ENCODE measurements around the gene PSPC1. TPM values are rescaled to one million over a fixed set of nuclear protein-coding genes. Genes with fewer than 3 reads are reported as not detected.

The PSPC1 gene
- polyA plus RNA-seq, 1 donor from 2014 or later, result 166 TPM

DNA sequence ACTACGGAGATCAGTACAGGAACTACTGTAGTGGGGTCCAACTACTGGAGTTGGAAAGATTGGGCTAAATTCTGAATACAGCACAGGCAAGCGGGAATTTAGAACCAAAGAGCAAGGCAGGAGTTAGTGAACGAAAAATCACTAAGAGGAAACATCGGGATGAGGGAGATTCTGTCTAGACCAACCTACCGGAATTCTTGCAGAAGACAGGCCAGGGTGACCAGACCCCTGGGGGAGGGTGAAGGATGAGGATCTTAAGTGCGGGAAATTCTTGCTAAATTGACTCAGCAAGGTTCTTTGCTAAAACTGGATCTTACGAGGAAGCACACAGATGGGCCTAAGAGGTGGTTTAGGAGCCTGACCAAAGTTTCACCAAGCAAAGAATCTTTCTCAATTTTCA, 13.2 kb upstream of the PSPC1 start:
- H3F3A ChIP-seq (ENCODE audit: insufficient read depth, low read length, poor library complexity, severe bottlenecking), result no peaks in the 10 kb centered on the region
- H3K9me3 ChIP-seq (ENCODE audit: low read length), result no peaks in the 10 kb centered on the region
- no peaks in the 10 kb centered on the region for H3K27me3 ChIP-seq (ENCODE audit: insufficient read depth, low read depth, low read length)
- H3K27ac ChIP-seq (ENCODE audit: low read length), result no peak overlapping the region
- no peaks in the 10 kb centered on the region for H3K36me3 ChIP-seq (ENCODE audit: insufficient read depth, low read length)
- H3K9ac ChIP-seq (ENCODE audit: low read length), result no peak overlapping the region
- no peaks in the 10 kb centered on the region for H3K79me2 ChIP-seq (replicated peaks; ENCODE audit: insufficient read depth, low read length)
- no peak overlapping the region for H3K4me2 ChIP-seq (ENCODE audit: low read length)
- no peak overlapping the region for H3K4me3 ChIP-seq (ENCODE audit: low read length)
- no peak overlapping the region for H2AFZ ChIP-seq (ENCODE audit: low read depth, low read length)
- TF ChIP-seq, protein P1, sequence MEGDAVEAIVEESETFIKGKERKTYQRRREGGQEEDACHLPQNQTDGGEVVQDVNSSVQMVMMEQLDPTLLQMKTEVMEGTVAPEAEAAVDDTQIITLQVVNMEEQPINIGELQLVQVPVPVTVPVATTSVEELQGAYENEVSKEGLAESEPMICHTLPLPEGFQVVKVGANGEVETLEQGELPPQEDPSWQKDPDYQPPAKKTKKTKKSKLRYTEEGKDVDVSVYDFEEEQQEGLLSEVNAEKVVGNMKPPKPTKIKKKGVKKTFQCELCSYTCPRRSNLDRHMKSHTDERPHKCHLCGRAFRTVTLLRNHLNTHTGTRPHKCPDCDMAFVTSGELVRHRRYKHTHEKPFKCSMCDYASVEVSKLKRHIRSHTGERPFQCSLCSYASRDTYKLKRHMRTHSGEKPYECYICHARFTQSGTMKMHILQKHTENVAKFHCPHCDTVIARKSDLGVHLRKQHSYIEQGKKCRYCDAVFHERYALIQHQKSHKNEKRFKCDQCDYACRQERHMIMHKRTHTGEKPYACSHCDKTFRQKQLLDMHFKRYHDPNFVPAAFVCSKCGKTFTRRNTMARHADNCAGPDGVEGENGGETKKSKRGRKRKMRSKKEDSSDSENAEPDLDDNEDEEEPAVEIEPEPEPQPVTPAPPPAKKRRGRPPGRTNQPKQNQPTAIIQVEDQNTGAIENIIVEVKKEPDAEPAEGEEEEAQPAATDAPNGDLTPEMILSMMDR (IDR thresholded peaks at IDR 0.05; ENCODE audit: poor library complexity, severe bottlenecking), result no peak
- TF ChIP-seq EZH2 (IDR thresholded peaks at IDR 0.05; ENCODE audit: borderline replicate concordance, insufficient read depth, low read length, poor library complexity, severe bottlenecking) (no peak), TAF1 (IDR thresholded peaks at IDR 0.05; ENCODE audit: low read depth) (no peak), SMC3 (conservative IDR thresholded peaks at IDR 0.05; ENCODE audit: poor library complexity) (no peak), POLR2AphosphoS5 (IDR thresholded peaks at IDR 0.05) (no peak), RAD21 (conservative IDR thresholded peaks at IDR 0.05) (no peak), MXI1 (conservative IDR thresholded peaks at IDR 0.05; ENCODE audit: poor library complexity, severe bottlenecking) (no peak), EP300 (conservative IDR thresholded peaks at IDR 0.05; ENCODE audit: poor library complexity, severe bottlenecking) (no peak)
- TF ChIP-seq, protein P2, sequence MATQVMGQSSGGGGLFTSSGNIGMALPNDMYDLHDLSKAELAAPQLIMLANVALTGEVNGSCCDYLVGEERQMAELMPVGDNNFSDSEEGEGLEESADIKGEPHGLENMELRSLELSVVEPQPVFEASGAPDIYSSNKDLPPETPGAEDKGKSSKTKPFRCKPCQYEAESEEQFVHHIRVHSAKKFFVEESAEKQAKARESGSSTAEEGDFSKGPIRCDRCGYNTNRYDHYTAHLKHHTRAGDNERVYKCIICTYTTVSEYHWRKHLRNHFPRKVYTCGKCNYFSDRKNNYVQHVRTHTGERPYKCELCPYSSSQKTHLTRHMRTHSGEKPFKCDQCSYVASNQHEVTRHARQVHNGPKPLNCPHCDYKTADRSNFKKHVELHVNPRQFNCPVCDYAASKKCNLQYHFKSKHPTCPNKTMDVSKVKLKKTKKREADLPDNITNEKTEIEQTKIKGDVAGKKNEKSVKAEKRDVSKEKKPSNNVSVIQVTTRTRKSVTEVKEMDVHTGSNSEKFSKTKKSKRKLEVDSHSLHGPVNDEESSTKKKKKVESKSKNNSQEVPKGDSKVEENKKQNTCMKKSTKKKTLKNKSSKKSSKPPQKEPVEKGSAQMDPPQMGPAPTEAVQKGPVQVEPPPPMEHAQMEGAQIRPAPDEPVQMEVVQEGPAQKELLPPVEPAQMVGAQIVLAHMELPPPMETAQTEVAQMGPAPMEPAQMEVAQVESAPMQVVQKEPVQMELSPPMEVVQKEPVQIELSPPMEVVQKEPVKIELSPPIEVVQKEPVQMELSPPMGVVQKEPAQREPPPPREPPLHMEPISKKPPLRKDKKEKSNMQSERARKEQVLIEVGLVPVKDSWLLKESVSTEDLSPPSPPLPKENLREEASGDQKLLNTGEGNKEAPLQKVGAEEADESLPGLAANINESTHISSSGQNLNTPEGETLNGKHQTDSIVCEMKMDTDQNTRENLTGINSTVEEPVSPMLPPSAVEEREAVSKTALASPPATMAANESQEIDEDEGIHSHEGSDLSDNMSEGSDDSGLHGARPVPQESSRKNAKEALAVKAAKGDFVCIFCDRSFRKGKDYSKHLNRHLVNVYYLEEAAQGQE (IDR thresholded peaks at IDR 0.05; ENCODE audit: borderline replicate concordance), result no peak
- no peaks in the 10 kb centered on the region for H3K9me2 ChIP-seq (ENCODE audit: insufficient read depth, low read length)
- no peaks in the 10 kb centered on the region for H4K20me1 ChIP-seq (ENCODE audit: insufficient read depth)

GRCh38 chr13:19794631-19795030, 11.9 kb upstream of the PSPC1 start:
- Histone ChIP-seq H3K27me3 (ENCODE audit: insufficient read depth, low read depth, low read length) (no peaks in the 10 kb centered on the region), H3K9ac (ENCODE audit: low read length) (no peak overlapping the region), H3F3A (ENCODE audit: insufficient read depth, low read length, poor library complexity, severe bottlenecking) (no peaks in the 10 kb centered on the region), H3K4me2 (ENCODE audit: low read length) (no peak overlapping the region), H3K4me3 (ENCODE audit: low read length) (no peak overlapping the region), H4K20me1 (ENCODE audit: insufficient read depth) (no peaks in the 10 kb centered on the region), H3K9me2 (ENCODE audit: insufficient read depth, low read length) (no peaks in the 10 kb centered on the region), H2AFZ (ENCODE audit: low read depth, low read length) (no peak overlapping the region), H3K79me2 (replicated peaks; ENCODE audit: insufficient read depth, low read length) (no peaks in the 10 kb centered on the region), H3K27ac (ENCODE audit: low read length) (no peak overlapping the region), H3K9me3 (ENCODE audit: low read length) (no peaks in the 10 kb centered on the region), H3K36me3 (ENCODE audit: insufficient read depth, low read length) (no peaks in the 10 kb centered on the region)
- TF ChIP-seq EP300 (conservative IDR thresholded peaks at IDR 0.05; ENCODE audit: poor library complexity, severe bottlenecking) (no peak), TAF1 (IDR thresholded peaks at IDR 0.05; ENCODE audit: low read depth) (no peak), MXI1 (conservative IDR thresholded peaks at IDR 0.05; ENCODE audit: poor library complexity, severe bottlenecking) (no peak), EZH2 (IDR thresholded peaks at IDR 0.05; ENCODE audit: borderline replicate concordance, insufficient read depth, low read length, poor library complexity, severe bottlenecking) (no peak), RAD21 (conservative IDR thresholded peaks at IDR 0.05) (no peak), SMC3 (conservative IDR thresholded peaks at IDR 0.05; ENCODE audit: poor library complexity) (no peak), POLR2AphosphoS5 (IDR thresholded peaks at IDR 0.05) (no peak)
- TF ChIP-seq, protein P2 (IDR thresholded peaks at IDR 0.05; ENCODE audit: borderline replicate concordance), result no peak
- TF ChIP-seq, protein P1 (IDR thresholded peaks at IDR 0.05; ENCODE audit: poor library complexity, severe bottlenecking), result no peak
